NCI-H2227 (cell line): ENCODE measurements around the gene MT1E.
A peak's percentile ranks its signal among the peaks of the same experiment; 100 is the strongest.
"Not testable (repeated sequence)": the region's sequence is repeated elsewhere in the genome, so short reads cannot be mapped to it uniquely, and the experiment has no call there.

Source experiments
- DNase-seq: peaks from one replicate; lab custom pipeline; 2025; ENCODE audit not compliant: unreplicated experiment; lab: John Stamatoyannopoulos, UW

Gene MT1E

DNA sequence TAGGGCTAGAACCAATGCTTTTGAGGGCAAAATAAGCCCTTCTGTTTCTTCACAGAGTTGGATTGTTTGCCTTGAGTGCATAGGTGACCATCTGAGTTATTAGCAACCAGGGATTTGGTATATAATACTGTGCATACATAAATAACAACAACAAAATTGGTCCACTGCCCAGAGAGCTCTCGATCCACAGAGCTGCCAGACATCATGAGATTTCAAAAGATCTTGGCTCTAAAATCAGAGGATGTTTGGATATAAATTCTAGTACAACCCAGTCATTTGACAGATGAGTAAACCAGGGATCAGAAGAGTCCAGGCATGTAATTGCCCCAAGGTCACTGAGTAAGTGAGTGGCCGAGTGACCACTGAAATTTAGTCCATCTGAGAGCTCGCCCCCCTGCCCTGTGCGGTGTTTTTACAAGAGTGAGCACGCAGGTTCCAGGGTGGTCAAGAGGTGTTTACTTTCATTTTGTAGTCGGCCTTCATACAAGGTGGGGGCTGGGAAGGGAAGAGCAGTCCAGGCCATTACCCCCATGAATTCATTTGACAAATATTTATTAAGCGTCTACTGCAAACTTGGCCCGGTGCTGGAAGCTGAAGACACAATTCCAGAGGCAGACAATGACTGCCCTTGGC, 19.0 kb upstream of the MT1E start:
- DNase-seq: no peak

DNA sequence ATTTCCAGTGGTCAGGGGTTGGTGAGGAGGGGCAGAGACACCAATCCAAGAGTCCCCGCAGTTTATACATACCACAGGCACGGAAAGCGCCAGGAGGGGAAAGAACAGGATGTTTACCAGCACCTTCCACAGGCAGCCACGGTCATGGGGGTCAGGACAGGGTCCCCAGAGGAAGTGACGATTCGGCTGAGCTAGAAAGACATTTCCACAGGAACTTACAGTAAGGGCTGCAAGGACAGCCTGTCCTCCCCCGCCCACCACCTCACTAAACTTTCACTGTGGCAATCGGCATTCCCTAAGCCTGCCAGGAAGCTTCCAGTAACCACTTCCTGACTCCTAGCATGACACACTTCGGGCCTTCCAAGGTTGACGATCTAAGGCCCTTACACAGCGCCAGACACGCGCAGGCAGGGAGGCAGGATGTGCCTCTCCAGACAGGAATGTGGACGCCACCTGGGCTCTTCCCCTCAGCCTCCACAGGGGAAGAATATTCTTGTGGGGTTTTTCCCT, 18.4 kb upstream of the MT1E start:
- DNase-seq: no peak

DNA sequence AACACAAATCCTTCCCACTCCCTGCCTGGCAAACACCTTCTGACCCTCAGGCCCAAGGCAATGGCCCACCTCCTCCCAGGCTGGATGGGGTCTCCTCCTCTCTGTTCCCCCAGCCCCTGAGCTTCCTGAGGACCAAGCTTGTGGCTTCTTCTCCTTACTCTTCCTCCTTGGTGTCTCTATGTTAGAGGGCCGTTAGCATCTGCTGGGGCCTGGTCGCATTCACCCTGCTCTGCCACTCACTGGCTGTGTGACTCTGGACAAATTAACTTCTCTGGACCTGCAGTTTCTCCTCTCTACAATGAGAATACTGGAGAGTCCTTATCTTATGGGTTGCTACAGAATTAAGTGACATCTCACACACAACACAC, 17.9 kb upstream of the MT1E start:
- no peak for DNase-seq

DNA sequence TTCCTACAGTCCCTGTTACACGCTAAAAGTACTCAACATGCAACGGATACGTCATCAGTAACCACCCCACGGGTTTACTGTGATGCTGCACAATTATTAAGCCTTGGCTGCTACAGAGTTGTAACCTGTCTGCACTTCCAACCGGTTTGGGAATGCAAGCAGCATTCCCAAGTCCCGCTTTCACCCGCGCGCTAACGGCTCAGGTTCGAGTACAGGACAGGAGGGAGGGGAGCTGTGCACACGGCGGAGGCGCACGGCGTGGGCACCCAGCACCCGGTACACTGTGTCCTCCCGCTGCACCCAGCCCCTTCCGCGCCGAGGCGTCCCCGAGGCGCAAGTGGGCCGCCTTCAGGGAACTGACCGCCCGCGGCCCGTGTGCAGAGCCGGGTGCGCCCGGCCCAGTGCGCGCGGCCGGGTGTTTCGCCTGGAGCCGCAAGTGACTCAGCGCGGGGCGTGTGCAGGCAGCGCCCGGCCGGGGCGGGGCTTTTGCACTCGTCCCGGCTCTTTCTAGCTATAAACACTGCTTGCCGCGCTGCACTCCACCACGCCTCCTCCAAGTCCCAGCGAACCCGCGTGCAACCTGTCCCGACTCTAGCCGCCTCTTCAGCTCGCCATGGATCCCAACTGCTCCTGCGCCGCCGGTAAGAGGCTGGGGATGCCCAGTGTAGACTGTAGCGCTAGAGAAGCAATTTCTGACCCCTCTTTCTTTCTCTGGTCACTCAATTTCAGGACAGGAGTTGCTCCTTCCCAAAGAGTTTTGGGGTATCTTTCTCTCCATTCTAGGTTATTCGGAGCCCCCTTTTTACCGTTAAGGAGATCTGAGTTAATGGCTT, 17.3 kb upstream of the MT1E start, which contains the start of gene MT2A:
Gene MT2A, plus strand, starts transcription at position 542 of the 833 bp plus-strand sequence. Its CDS starts 72 bp downstream, at position 614.
- DNase-seq: peak; percentile 93

DNA sequence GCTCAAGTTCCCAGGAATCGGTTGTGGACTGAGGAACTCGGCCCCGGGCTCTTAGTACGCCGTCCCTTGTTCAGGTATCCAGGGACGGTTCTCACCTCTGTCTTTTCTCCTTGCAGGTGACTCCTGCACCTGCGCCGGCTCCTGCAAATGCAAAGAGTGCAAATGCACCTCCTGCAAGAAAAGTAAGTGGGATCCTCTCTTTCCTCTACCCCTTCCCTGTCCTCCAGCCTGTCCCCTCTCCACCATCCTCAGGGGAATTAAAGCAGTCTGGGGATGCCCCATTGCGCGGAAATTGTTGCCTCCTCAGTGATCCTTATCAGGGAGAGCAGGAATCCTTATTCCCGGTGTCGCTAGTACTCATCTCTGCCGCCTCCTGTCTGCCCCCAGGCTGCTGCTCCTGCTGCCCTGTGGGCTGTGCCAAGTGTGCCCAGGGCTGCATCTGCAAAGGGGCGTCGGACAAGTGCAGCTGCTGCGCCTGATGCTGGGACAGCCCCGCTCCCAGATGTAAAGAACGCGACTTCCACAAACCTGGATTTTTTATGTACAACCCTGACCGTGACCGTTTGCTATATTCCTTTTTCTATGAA, 16.6 kb upstream of the MT1E start:
- DNase-seq: no peak

DNA sequence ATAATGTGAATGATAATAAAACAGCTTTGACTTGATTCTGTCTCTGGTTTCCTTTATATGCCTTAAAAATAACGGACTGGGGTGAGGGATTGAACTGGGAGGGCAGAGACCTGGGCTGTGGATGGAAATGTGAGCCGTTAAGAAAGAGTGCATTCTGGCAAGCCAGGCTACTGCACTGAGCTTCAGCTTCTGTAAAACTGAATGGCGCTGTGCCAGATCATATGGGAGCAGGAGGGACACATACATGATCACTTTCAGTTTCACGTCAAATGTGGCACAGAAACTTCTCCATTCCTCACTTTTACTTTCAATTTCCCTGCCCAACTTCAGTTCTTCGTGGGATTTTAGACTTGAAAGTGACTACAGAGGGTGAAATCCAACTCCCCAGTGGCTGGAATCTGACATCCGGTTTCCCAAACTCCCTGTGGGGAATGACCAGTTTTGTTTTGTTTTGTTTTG, 16.1 kb upstream of the MT1E start:
- DNase-seq: peak; percentile 19

DNA sequence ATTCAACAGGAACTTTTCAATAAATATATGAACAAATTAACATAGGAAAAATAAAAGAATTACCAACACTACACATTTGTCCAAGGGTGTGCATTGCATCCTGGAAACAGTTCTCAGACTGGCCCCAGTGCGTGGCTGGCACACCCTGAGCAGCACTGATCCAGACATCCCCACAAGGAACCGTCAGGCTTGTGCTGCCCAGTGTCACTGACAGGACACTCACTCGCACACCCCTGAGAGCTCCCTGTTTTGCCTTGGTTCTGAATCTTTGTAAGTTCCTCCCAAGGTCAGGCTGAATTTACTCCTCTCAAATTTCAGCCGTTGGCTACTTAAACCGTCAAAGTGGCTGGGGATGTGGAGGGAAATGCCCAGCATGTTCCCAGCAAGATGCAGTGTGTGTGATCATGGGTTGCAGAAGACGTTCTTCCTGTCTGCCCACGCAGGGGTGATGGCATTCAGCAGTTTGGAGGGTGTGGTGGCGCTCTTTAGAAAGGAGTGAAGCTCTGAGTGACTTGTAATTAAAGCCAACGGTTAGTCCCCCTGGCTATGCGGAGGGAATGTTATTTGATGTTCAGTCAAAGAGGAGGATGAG, 15.5 kb upstream of the MT1E start:
- no peak for DNase-seq

DNA sequence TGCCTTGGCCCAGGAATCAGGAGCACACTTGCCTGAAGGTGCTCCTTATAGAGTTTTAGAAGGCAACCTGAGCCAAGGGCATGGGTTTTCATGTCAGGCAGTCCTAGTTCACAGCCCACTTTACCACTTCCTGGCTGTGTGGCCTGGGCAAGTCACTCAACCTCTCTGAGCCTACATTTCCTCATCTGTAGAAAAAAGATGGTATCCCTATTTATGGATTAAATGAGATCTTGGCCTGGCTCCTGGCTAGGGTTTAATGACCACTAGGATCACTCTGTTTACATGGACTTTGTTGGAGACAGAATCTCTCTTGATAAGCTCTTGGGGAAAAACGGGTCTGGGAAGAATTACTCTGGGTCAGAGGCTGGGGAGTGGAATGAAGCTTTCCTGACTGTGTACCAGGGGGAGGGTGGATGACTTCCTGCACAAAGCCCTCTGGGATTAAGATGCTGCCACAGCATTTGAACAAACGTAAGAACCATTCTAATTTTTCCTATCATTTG, 14.9 kb upstream of the MT1E start:
- no peak for DNase-seq

DNA sequence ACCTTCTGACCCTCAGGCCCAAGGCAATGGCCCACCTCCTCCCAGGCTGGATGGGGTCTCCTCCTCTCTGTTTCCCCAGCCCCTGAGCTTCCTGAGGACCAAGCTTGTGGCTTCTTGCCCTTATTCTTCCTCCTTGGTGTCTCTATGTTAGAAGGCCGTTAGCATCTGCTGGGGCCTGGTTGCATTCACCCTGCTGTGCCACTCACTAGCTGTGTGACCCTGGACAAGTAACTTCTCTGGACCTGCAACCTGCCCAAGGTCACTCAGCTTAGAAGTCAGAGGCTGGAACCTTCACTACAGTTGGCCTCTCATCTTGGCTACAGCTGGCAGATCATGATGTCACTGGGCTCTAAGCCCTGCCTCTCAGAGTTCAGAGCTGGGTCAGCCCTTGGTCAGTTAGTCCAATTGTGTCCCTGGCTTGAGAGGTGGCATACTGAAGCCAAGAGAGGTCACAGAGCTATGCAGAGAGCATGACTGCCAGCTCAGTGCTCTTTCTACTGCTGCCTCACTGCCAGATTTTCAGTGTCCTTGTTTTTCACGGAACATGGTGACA, 14.2 kb upstream of the MT1E start:
- DNase-seq: no peak

DNA sequence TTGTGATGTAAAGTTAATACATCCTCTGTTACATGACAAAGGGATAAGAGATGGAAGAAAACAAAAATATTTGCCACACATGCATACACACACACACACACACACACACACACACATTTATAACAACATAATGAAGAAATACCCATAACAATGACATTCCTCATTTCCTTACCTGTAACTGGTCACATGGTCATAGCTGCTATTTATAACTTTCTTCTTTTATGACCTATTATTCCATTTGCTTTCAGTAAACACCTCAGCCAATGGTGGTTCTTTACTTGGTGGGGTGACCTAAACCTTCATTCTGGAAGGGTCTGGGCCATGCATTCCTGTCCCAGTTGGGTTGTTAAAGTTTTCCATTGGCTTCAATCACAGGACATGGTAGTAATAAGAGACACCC, 11.9 kb upstream of the MT1E start:
- DNase-seq: no peak

DNA sequence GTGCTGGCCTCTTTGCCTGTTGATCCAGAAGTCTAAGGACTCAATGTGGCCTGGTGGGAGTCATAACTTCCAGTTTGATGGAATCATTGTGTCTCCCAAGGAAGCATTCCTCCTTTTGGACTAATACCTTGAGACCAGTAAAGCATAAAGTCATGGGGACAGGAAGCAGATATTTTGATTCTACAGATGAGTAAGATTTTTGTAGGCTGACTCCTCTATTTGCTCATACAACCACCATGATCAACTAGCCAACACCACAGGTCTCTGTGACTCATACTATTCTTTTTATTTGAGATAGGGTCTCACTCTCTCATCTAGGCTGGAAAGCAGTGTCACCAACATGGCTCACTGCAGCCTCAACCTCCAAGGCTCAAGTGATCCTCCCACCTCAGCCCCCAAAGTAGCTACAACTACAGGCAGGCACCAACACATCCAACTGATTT, 11.0 kb upstream of the MT1E start:
- no peak for DNase-seq

DNA sequence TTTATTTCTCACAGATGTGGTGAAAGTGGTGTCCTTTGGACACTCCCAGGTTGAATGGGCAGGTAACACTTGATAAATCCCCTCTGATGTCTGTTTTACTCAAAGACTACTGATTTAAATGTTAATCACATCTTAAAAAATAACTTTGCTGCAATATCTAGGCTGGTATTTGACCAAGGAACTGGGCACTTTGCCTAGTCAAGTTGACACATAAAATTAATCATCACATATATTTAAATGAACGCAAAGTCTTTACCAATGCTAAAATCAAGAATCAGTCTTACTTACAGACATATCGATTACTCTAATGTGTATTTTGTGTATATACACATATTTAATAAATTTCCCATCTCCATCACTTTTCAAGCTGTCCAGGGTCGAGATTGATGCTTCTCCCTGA, 10.2 kb upstream of the MT1E start:
- DNase-seq: no peak

DNA sequence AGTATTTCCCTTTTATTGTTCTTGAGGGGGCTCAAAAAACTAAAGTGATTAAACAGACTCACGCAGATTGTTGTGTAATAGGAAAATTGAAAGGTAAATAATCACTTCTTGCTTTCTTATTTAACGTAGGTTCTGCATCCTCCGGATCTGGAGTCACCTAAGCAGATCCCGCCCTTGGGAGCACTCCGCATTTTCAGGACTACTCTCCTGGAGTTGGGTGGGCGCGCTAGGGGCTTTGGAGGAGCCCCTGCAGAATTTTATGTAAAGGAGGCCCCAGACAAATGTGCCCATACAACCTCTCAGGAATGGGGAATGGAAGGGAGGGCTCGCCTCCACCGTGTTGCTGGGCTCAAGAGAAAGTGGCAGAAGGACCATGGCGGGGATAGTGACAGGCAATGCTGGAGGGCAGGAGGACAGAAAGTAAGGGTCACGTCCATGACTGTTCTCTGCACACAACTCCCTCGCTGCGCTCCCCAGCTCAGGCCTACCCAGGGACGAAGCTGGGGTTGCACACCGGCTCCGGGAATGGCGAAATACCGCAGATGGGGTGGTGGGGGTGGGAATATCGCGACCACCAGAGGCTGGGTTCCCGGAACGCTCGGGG, 8.9 kb upstream of the MT1E start:
- DNase-seq: no peak

DNA sequence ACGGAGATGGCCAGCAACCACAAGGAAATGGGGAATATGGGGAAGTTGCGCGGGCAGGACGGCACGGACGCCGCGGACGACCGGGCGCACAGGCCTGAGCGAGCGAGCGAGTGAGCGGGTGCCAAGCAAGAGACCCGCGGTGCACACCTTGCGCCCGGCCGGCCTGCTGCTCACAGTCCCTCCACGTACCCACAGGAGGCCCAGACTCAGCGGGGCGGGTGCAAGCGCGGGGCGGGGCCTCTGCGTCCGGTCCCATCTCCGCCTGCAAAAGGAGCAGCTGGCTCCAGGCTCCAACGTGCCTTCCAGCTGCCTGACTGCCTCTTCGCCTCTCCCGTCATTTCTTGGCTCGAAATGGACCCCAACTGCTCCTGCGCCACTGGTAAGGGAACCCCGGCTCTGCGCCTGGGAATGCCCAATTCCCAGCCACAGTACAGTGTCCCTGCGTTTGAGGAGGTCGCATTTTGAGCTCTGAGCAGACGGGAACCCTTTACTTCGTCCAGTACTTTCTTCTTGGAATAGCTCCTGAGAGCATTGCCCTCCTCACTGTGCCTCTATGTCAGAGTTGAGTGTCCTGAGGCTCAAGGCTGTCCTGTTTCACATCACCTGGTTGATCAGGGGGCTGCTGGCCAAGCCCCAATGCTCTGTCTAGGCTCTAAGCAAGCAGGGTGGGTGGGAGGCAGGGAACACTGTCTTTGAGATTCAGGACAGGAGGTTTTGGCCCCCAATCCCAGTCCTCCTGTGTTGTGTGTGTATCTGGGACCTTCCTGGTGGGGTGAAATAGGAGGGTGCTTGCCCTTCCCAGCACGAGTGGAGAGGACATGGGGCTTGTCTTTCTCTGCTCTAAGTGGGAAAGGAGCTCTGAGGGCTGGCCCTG, 8.1 kb upstream of the MT1E start:
- DNase-seq: no peak

DNA sequence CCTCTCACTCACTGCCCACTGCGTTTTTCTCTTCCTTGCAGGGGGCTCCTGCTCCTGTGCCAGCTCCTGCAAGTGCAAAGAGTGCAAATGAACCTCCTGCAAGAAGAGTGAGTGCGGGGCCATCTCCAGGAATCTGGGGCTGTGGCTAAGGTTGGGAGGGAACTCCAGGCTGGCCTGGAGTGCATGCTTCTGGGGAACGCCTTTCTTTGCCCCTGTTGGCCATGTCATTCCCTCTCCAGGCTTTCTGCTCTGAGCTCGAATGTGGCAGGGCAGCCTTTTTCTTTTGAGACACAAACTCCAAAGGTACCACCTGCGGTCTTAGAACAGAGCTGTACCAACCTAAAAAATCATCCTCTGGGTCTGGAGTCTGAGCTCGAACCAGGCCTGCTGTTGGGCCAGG, 7.4 kb upstream of the MT1E start:
- no peak for DNase-seq

DNA sequence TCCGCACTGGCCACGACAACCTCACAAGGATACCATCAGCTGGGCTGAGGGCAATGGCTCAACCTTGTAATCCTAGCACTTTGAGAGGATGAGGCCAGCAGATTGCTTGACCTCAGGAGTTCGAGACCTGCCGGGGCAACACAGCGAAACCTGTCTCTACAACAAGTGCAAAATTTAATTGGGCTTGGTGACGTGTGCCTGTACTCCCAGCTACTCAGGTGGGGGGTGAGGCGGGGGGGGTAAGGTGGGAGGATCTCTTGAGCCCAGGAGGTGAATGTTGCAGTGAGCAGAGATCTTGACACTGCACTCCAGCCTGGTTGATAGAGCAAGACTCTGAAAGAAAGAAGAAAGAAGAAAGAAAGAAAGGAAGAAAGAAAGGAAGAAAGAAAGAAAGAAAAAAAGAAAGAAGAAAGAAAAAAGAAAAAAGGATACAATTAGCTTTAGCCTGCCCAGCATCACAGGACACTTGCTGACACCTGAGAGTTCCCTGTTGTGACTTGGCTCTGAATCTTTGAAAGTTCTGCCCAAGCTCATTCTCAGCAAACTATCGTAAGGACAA, 5.2 kb upstream of the MT1E start:
- DNase-seq: no peak

DNA sequence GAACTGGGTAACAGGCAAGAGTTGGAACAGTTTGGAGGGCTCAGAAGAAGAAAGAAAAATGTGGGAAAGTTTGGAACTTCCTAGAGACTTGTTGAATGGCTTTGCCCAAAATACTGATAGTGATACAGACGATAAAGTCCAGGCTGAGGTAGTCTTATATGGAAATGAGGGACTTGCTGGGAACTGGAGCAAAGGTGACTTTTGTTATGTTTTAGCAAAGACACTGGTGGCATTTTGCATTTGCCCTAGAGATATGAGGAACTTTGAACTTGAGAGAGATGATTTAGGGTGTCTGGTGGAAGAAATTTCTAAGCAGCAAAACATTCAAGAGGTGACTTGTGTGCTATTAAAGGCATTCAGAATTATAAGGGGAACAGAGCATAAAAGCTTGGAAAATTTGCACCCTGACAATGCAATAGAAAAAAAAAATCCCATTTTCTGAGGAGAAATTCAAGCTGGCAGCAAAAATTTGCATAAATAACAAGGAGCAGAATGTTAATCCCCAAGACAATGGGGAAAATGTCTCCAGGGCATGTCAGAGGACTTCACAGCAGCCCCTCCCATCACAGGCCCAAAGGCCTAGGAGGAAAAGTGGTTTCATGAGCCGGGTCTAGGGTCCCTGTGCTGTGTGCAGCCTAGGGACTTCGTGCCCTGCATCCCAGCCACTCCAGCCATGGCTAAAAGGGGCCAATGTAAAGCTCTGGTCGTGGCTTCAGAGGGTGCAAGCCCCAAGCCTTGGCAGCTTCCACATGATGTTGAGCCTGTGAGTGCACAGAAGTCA, 3.7 kb upstream of the MT1E start:
- not testable (repeated sequence) for DNase-seq

DNA sequence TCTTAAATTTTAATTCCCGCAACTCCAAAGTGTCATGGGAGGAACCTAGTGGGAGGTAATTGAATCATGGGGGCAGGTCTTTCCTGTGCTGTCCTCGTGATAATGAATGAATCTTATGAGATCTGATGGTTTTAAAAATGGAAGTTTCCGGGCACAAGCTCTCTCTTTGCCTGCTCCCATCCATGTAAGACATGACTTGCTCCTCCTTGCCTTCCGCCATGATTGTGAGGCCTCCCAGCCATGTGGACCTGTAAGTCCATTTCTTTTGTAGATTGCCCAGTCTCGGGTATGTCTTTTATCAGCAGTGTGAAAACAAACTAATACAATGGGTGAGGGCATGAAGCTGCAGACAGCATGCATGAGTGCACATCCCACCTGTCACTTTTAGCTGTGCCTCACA, 2.4 kb upstream of the MT1E start:
- not testable (repeated sequence) for DNase-seq

DNA sequence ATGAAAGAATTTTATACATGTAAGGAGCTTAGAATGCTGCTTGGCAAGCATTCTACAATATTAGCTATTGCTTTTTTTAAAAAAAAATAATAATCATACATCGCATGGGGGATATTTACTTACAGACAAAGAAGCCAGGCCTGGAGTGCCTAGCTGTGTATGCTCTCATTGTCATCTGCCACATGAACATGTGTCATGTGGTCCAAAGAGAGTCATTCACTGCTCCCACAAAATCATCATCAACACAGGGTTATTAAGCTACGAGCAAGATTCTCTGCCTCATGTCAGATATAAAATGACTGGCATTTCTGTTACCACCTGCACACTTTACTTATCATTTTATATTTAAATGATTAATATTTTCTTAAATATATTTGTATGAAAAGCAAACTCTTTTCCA, 1.9 kb upstream of the MT1E start:
- DNase-seq: no peak
